Natural killer cell (primary cell): ENCODE data around the gene GPR55. TPM values are rescaled to one million over a fixed set of nuclear protein-coding genes. Genes with fewer than 3 reads are reported as not detected.

Source experiments
- ATAC-seq, 3 donors: fragments of 150-1000 bp in 2 of 3; fragments of 200-7000 bp in 1 of 3; cut with Tn5 transposase; 1 replicate in 1 of 3; 2 replicates in 2 of 3; pipeline ENCODE4 v1.10.0; 2021; ENCODE audit warnings: mild to moderate bottlenecking in 2 of 3, moderate library complexity in 2 of 3
- DNase-seq, 2 donors: peaks; one replicate each; pipeline versions ENCODE4 v3.0.0 to v3.0.0-alpha.2; 2013 to 2021; ENCODE audit warnings: mixed read lengths in 1 of 2
- H3K27ac ChIP-seq: one replicate; pipeline ENCODE4 v1.5.1; 2013; ENCODE audit warnings: mild to moderate bottlenecking, low read length
- H3K27me3 ChIP-seq: one replicate; pipeline ENCODE4 v1.6.1; 2013; ENCODE audit warnings: low read length; ENCODE audit not compliant: control insufficient read depth, insufficient read depth
- H3K36me3 ChIP-seq: one replicate; pipeline ENCODE4 v1.6.1; 2013; ENCODE audit warnings: low read length; ENCODE audit not compliant: control insufficient read depth, insufficient read depth
- H3K4me1 ChIP-seq: one replicate; pipeline ENCODE4 v1.6.1; 2013; ENCODE audit warnings: low read length; ENCODE audit not compliant: control insufficient read depth, insufficient read depth
- H3K4me3 ChIP-seq: one replicate; pipeline ENCODE4 v1.5.1; 2013; ENCODE audit warnings: low read length
- H3K9me3 ChIP-seq: one replicate; pipeline ENCODE4 v1.6.1; 2013; ENCODE audit warnings: low read length; ENCODE audit not compliant: control insufficient read depth, insufficient read depth
- H3K27ac Mint-ChIP-seq, 2 donors: one replicate each; pipeline ENCODE4 v1.8.0; 2022; ENCODE audit warnings: mild to moderate bottlenecking in 2 of 2, mixed read lengths in 2 of 2, moderate library complexity in 1 of 2
- H3K27me3 Mint-ChIP-seq, 2 donors: one replicate each; pipeline ENCODE4 v1.8.0; 2022; ENCODE audit warnings: low read depth in 2 of 2, mixed read lengths in 2 of 2
- H3K36me3 Mint-ChIP-seq: one replicate; pipeline ENCODE4 v1.8.0; 2022; ENCODE audit warnings: mixed read lengths
- H3K4me1 Mint-ChIP-seq, 2 donors: one replicate each; pipeline ENCODE4 v1.8.0; 2022; ENCODE audit warnings: mixed read lengths in 2 of 2
- H3K4me3 Mint-ChIP-seq: one replicate; pipeline ENCODE4 v1.8.0; 2022; ENCODE audit warnings: mild to moderate bottlenecking, moderate library complexity, mixed read lengths
- H3K9me3 Mint-ChIP-seq, 2 donors: one replicate each; pipeline ENCODE4 v1.8.0; 2022; ENCODE audit warnings: mixed read lengths in 2 of 2
- CTCF ChIP-seq: fragments of 200-600 bp; IDR thresholded peaks from one replicate; pipeline ENCODE4 v1.8.0; 2022; ENCODE audit warnings: antibody characterized with exemption
- WGBS: methylation state at CpG from one replicate; pipeline ENCODE4 v1.1.7; 2013; ENCODE audit warnings: missing lambda C conversion rate; ENCODE audit not compliant: insufficient coverage; 5-methylcytosine and 5-hydroxymethylcytosine counted together
- intact Hi-C: fragments of 100-400 bp; cut with micrococcal nuclease; formaldehyde crosslinking; loops from one replicate; pipeline ENCODE4 v1.14.2; 2022
- total RNA-seq, 4 donors: library from RNA; stranded (reverse); fragments of 120-200 nt in 1 of 4; gene quantifications; one replicate each; pipeline versions ENCODE4 v1.2.3 to v1.2.4, GENCODE V29; 2013 to 2022

The GPR55 gene
- total RNA-seq, 3 donors from 2014 or later (not counting 1 experiment from before 2014, with no cell fraction given) = 0.09 to 1.1 (median 0.40) TPM

- no peak for TF ChIP-seq CTCF
- H3K27me3 ChIP-seq = peaks cover 22% of the 10 kb centered on the region
- H3K9me3 Mint-ChIP-seq = no peaks in the 10 kb centered on the region
- H3K4me3 ChIP-seq = no peak overlapping the region
- H3K27me3 Mint-ChIP-seq = peaks cover 41 to 46% of the 10 kb centered on the region in 2 donors
- H3K36me3 Mint-ChIP-seq = no peaks in the 10 kb centered on the region
- no peak overlapping the region for H3K27ac ChIP-seq
- H3K36me3 ChIP-seq = no peaks in the 10 kb centered on the region
- H3K9me3 ChIP-seq = no peaks in the 10 kb centered on the region
- WGBS = 91% methylated on average over 11 of the region's 11 CpGs
- H3K4me1 Mint-ChIP-seq = peaks cover 28 to 41% of the 10 kb centered on the region in 2 donors
- H3K4me1 ChIP-seq = peaks cover 48% of the 10 kb centered on the region
- intact Hi-C loops = loop anchor here (5.0 kb wide), 1 partner anchor 173 kb away; no protein-coding TSS in a partner anchor
- no peak for ATAC-seq
- H3K4me3 Mint-ChIP-seq = no peak overlapping the region
- no peak for DNase-seq
- peak overlapping the region; percentile 70 to 86 for H3K27ac Mint-ChIP-seq
Measured at GRCh38 chr2:230879271-230879882, 45.7 kb downstream of the GPR55 start.

DNA sequence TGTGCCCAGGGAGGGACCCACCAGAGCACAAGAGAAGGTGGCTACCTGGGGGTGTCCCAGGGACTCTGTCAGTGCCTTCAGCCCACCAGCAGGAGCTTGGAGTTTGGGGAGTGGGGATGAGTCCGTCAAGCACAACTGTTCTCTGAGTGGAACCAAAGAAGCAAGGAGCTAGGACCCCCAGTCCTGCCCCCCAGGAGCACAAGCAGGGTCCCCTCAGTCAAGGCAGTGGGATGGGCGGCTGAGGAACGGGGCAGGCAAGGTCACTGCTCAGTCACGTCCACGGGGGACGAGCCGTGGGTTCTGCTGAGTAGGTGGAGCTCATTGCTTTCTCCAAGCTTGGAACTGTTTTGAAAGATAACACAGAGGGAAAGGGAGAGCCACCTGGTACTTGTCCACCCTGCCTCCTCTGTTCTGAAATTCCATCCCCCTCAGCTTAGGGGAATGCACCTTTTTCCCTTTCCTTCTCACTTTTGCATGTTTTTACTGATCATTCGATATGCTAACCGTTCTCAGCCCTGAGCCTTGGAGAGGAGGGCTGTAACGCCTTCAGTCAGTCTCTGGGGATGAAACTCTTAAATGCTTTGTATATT, 46.3 kb downstream of the GPR55 start:
- Histone ChIP-seq H3K36me3 (no peaks in the 10 kb centered on the region), H3K4me3 (no peak overlapping the region), H3K27me3 (peaks cover 24% of the 10 kb centered on the region), H3K4me1 (peaks cover 51% of the 10 kb centered on the region), H3K9me3 (no peaks in the 10 kb centered on the region), H3K27ac (peak overlapping the region; percentile 35)
- no peak for ATAC-seq
- no peak for DNase-seq
- H3K4me1 Mint-ChIP-seq = peaks cover 28 to 43% of the 10 kb centered on the region in 2 donors
- intact Hi-C loops = loop anchor here (5.0 kb wide), 1 partner anchor 174 kb away; no protein-coding TSS in a partner anchor
- TF ChIP-seq CTCF = no peak
- 77% methylated on average over 10 of the region's 10 CpGs for WGBS
- peak overlapping the region; percentile 79 for H3K4me3 Mint-ChIP-seq
- H3K9me3 Mint-ChIP-seq = no peaks in the 10 kb centered on the region
- peaks cover 44 to 46% of the 10 kb centered on the region in 2 donors for H3K27me3 Mint-ChIP-seq
- peak overlapping the region; percentile 70 to 86 for H3K27ac Mint-ChIP-seq
- no peaks in the 10 kb centered on the region for H3K36me3 Mint-ChIP-seq

- ATAC-seq (peak; percentile 84 to 92 (median 91)), DNase-seq (peak; percentile 78 to 86)
- Histone ChIP-seq H3K27ac (peak overlapping the region; percentile 35), H3K4me3 (no peak overlapping the region), H3K36me3 (no peaks in the 10 kb centered on the region), H3K4me1 (peaks cover 57% of the 10 kb centered on the region), H3K9me3 (no peaks in the 10 kb centered on the region), H3K27me3 (peaks cover 30% of the 10 kb centered on the region)
- Mint-ChIP-seq H3K36me3 (no peaks in the 10 kb centered on the region), H3K4me3 (peak overlapping the region; percentile 79), H3K9me3 (no peaks in the 10 kb centered on the region), H3K27me3 (peaks cover 45 to 46% of the 10 kb centered on the region in 2 donors), H3K27ac (peak overlapping the region; percentile 70 to 86), H3K4me1 (peaks cover 28 to 43% of the 10 kb centered on the region in 2 donors)
- 18% methylated on average over 20 of the region's 20 CpGs for WGBS
- intact Hi-C loops = loop anchor here (1.0 to 5.0 kb wide), 2 partner anchors 96 to 174 kb away; no protein-coding TSS in a partner anchor
- TF ChIP-seq CTCF = no peak
Measured at GRCh38 chr2:230877759-230878598, 47.1 kb downstream of the GPR55 start.
